NT2/D1 (cell line): ENCODE measurements around the gene LPIN3.

Experiments used
- DNase-seq: peaks from one replicate; pipeline ENCODE4 v3.0.0-alpha.2; 2011; ENCODE audit warnings: low read depth, low spot score
- H3K27me3 ChIP-seq: 2 replicates; pipeline ENCODE4 v1.6.0; 2011; ENCODE audit warnings: mild to moderate bottlenecking; ENCODE audit not compliant: insufficient read length, insufficient read depth
- H3K36me3 ChIP-seq: 2 replicates; pipeline ENCODE4 v1.6.1; 2011; ENCODE audit warnings: mild to moderate bottlenecking, low read length, mixed read lengths; ENCODE audit not compliant: insufficient read depth, insufficient read length
- H3K4me1 ChIP-seq: 2 replicates; pipeline ENCODE4 v1.5.1; 2011; ENCODE audit not compliant: insufficient read depth, insufficient read length
- H3K4me3 ChIP-seq: 2 replicates; pipeline ENCODE4 v1.5.1; 2011; ENCODE audit warnings: low read depth; ENCODE audit not compliant: insufficient read length
- H3K9ac ChIP-seq: 2 replicates; pipeline ENCODE4 v1.6.0; 2011; ENCODE audit warnings: low read depth; ENCODE audit not compliant: insufficient read length
- H3K9me3 ChIP-seq: 2 replicates; pipeline ENCODE4 v1.5.1; 2011; ENCODE audit warnings: mild to moderate bottlenecking, low read length; ENCODE audit not compliant: insufficient read depth
- SUZ12 ChIP-seq: IDR thresholded peaks from 2 replicates; pipeline ENCODE4 v1.6.1; 2011; ENCODE audit not compliant: insufficient read length, insufficient read depth; ENCODE audit errors: extremely low read depth
- YY1 ChIP-seq: IDR thresholded peaks from 2 replicates; pipeline ENCODE4 v1.6.1; 2011; ENCODE audit not compliant: insufficient read length, insufficient read depth
- ZNF274 ChIP-seq: IDR thresholded peaks from 2 replicates; pipeline ENCODE4 v1.6.1; 2011; ENCODE audit warnings: mild to moderate bottlenecking, low read depth, low read length

LPIN3 gene

GRCh38 chr20:41377275-41377674, 36.7 kb downstream of the LPIN3 start:
- Histone ChIP-seq H3K27me3 (peaks cover 5% of the 10 kb centered on the region), H3K4me3 (no peak overlapping the region), H3K36me3 (no peaks in the 10 kb centered on the region), H3K9me3 (peaks cover 8% of the 10 kb centered on the region; the same call in 1 of the 2 replicates), H3K9ac (no peak overlapping the region), H3K4me1 (peaks cover 18% of the 10 kb centered on the region)
- TF ChIP-seq YY1 (no peak), SUZ12 (no peak), ZNF274 (no peak)
- DNase-seq: no peak

- no peak overlapping the region for H3K9ac ChIP-seq
- no peak overlapping the region for H3K4me3 ChIP-seq
- no peak for DNase-seq
- TF ChIP-seq YY1 (no peak), ZNF274 (no peak), SUZ12 (no peak)
- H3K4me1 ChIP-seq: peaks cover 8% of the 10 kb centered on the region
- peaks cover 5% of the 10 kb centered on the region for H3K27me3 ChIP-seq
- no peaks in the 10 kb centered on the region for H3K36me3 ChIP-seq
- H3K9me3 ChIP-seq: no peaks in the 10 kb centered on the region
Observed at GRCh38 chr20:41379551-41379950, 38.9 kb downstream of the LPIN3 start.

- TF ChIP-seq YY1 (no peak), ZNF274 (no peak), SUZ12 (no peak)
- no peak overlapping the region for H3K4me3 ChIP-seq
- H3K9me3 ChIP-seq: no peaks in the 10 kb centered on the region
- peaks cover 4% of the 10 kb centered on the region for H3K4me1 ChIP-seq
- H3K36me3 ChIP-seq: no peaks in the 10 kb centered on the region
- no peak overlapping the region for H3K9ac ChIP-seq
- no peak for DNase-seq
- H3K27me3 ChIP-seq: peaks cover 5% of the 10 kb centered on the region
Observed at GRCh38 chr20:41380551-41381193, 40.1 kb downstream of the LPIN3 start.

GRCh38 chr20:41382791-41383305, 42.2 kb downstream of the LPIN3 start:
- H3K36me3 ChIP-seq: no peaks in the 10 kb centered on the region
- H3K9ac ChIP-seq: no peak overlapping the region
- no peak for DNase-seq
- H3K4me3 ChIP-seq: no peak overlapping the region
- no peaks in the 10 kb centered on the region for H3K4me1 ChIP-seq
- H3K9me3 ChIP-seq: no peaks in the 10 kb centered on the region
- TF ChIP-seq YY1 (no peak), SUZ12 (no peak), ZNF274 (no peak)
- H3K27me3 ChIP-seq: no peaks in the 10 kb centered on the region

GRCh38 chr20:41386502-41387427, 46.1 kb downstream of the LPIN3 start:
- DNase-seq: no peak
- TF ChIP-seq YY1 (no peak), SUZ12 (no peak), ZNF274 (no peak)
- no peaks in the 10 kb centered on the region for H3K27me3 ChIP-seq
- no peak overlapping the region for H3K9ac ChIP-seq
- no peak overlapping the region for H3K4me3 ChIP-seq
- no peaks in the 10 kb centered on the region for H3K36me3 ChIP-seq
- peaks cover 4% of the 10 kb centered on the region for H3K4me1 ChIP-seq
- H3K9me3 ChIP-seq: no peaks in the 10 kb centered on the region

GRCh38 chr20:41387444-41387851, 46.8 kb downstream of the LPIN3 start:
- H3K4me1 ChIP-seq: peaks cover 7% of the 10 kb centered on the region
- H3K9me3 ChIP-seq: no peaks in the 10 kb centered on the region
- H3K9ac ChIP-seq: no peak overlapping the region
- H3K4me3 ChIP-seq: no peak overlapping the region
- TF ChIP-seq SUZ12 (no peak), ZNF274 (no peak), YY1 (no peak)
- peak; percentile 33 for DNase-seq
- H3K27me3 ChIP-seq: no peaks in the 10 kb centered on the region
- no peaks in the 10 kb centered on the region for H3K36me3 ChIP-seq

- TF ChIP-seq ZNF274: no peak
- TF ChIP-seq YY1: no peak
- TF ChIP-seq SUZ12: no peak
Observed at GRCh38 chr20:41390889-41391288, 50.3 kb downstream of the LPIN3 start.

More at GRCh38 chr20:41390889-41391288, 50.3 kb downstream of the LPIN3 start:
- no peak overlapping the region for H3K9ac ChIP-seq
- H3K27me3 ChIP-seq: peaks cover 5% of the 10 kb centered on the region
- DNase-seq: no peak
- H3K4me3 ChIP-seq: no peak overlapping the region
- peaks cover 19% of the 10 kb centered on the region for H3K4me1 ChIP-seq
- no peaks in the 10 kb centered on the region for H3K9me3 ChIP-seq
- H3K36me3 ChIP-seq: no peaks in the 10 kb centered on the region
